Measurements from ENCODE around the gene PFDN4. TPM values are rescaled to one million over a fixed set of nuclear protein-coding genes. Genes with fewer than 3 reads are reported as not detected.

Gene PFDN4
- total and polyA plus RNA-seq, 2 of the 13 experiments (the other 11 are each of a cell fraction or from before 2014, with no cell fraction given): 59.8 to 227 TPM

GRCh38 chr20:54231036-54231435, 23.1 kb downstream of the PFDN4 start (continued):
- TF ChIP-seq ZNF512B (CRISPR knock-in tag; IDR thresholded peaks at IDR 0.05; ENCODE audit: borderline replicate concordance) (no peak), TMF1 (CRISPR knock-in tag; IDR thresholded peaks at IDR 0.05; ENCODE audit: low read depth) (no peak), RXRA (CRISPR knock-in tag; IDR thresholded peaks at IDR 0.05) (no peak), SSRP1 (CRISPR knock-in tag; IDR thresholded peaks at IDR 0.05) (no peak), ZNF550 (CRISPR knock-in tag; IDR thresholded peaks at IDR 0.05; ENCODE audit: borderline replicate concordance) (no peak), HOXA9 (CRISPR knock-in tag; IDR thresholded peaks at IDR 0.05; ENCODE audit: borderline replicate concordance) (no peak), ZNF10 (CRISPR knock-in tag; IDR thresholded peaks at IDR 0.05; ENCODE audit: borderline replicate concordance, low read depth) (no peak)
- TF ChIP-seq, protein P1, sequence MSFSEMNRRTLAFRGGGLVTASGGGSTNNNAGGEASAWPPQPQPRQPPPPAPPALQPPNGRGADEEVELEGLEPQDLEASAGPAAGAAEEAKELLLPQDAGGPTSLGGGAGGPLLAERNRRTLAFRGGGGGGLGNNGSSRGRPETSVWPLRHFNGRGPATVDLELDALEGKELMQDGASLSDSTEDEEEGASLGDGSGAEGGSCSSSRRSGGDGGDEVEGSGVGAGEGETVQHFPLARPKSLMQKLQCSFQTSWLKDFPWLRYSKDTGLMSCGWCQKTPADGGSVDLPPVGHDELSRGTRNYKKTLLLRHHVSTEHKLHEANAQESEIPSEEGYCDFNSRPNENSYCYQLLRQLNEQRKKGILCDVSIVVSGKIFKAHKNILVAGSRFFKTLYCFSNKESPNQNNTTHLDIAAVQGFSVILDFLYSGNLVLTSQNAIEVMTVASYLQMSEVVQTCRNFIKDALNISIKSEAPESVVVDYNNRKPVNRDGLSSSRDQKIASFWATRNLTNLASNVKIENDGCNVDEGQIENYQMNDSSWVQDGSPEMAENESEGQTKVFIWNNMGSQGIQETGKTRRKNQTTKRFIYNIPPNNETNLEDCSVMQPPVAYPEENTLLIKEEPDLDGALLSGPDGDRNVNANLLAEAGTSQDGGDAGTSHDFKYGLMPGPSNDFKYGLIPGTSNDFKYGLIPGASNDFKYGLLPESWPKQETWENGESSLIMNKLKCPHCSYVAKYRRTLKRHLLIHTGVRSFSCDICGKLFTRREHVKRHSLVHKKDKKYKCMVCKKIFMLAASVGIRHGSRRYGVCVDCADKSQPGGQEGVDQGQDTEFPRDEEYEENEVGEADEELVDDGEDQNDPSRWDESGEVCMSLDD (CRISPR knock-in tag; IDR thresholded peaks at IDR 0.05; ENCODE audit: borderline replicate concordance): no peak
- TF ChIP-seq, protein P2, sequence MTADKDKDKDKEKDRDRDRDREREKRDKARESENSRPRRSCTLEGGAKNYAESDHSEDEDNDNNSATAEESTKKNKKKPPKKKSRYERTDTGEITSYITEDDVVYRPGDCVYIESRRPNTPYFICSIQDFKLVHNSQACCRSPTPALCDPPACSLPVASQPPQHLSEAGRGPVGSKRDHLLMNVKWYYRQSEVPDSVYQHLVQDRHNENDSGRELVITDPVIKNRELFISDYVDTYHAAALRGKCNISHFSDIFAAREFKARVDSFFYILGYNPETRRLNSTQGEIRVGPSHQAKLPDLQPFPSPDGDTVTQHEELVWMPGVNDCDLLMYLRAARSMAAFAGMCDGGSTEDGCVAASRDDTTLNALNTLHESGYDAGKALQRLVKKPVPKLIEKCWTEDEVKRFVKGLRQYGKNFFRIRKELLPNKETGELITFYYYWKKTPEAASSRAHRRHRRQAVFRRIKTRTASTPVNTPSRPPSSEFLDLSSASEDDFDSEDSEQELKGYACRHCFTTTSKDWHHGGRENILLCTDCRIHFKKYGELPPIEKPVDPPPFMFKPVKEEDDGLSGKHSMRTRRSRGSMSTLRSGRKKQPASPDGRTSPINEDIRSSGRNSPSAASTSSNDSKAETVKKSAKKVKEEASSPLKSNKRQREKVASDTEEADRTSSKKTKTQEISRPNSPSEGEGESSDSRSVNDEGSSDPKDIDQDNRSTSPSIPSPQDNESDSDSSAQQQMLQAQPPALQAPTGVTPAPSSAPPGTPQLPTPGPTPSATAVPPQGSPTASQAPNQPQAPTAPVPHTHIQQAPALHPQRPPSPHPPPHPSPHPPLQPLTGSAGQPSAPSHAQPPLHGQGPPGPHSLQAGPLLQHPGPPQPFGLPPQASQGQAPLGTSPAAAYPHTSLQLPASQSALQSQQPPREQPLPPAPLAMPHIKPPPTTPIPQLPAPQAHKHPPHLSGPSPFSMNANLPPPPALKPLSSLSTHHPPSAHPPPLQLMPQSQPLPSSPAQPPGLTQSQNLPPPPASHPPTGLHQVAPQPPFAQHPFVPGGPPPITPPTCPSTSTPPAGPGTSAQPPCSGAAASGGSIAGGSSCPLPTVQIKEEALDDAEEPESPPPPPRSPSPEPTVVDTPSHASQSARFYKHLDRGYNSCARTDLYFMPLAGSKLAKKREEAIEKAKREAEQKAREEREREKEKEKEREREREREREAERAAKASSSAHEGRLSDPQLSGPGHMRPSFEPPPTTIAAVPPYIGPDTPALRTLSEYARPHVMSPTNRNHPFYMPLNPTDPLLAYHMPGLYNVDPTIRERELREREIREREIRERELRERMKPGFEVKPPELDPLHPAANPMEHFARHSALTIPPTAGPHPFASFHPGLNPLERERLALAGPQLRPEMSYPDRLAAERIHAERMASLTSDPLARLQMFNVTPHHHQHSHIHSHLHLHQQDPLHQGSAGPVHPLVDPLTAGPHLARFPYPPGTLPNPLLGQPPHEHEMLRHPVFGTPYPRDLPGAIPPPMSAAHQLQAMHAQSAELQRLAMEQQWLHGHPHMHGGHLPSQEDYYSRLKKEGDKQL (CRISPR knock-in tag; IDR thresholded peaks at IDR 0.05; ENCODE audit: low read depth): no peak
- TF ChIP-seq, protein P3, sequence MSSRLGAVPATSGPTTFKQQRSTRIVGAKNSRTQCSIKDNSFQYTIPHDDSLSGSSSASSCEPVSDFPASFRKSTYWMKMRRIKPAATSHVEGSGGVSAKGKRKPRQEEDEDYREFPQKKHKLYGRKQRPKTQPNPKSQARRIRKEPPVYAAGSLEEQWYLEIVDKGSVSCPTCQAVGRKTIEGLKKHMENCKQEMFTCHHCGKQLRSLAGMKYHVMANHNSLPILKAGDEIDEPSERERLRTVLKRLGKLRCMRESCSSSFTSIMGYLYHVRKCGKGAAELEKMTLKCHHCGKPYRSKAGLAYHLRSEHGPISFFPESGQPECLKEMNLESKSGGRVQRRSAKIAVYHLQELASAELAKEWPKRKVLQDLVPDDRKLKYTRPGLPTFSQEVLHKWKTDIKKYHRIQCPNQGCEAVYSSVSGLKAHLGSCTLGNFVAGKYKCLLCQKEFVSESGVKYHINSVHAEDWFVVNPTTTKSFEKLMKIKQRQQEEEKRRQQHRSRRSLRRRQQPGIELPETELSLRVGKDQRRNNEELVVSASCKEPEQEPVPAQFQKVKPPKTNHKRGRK (CRISPR knock-in tag; IDR thresholded peaks at IDR 0.05): no peak
- TF ChIP-seq, protein P4, sequence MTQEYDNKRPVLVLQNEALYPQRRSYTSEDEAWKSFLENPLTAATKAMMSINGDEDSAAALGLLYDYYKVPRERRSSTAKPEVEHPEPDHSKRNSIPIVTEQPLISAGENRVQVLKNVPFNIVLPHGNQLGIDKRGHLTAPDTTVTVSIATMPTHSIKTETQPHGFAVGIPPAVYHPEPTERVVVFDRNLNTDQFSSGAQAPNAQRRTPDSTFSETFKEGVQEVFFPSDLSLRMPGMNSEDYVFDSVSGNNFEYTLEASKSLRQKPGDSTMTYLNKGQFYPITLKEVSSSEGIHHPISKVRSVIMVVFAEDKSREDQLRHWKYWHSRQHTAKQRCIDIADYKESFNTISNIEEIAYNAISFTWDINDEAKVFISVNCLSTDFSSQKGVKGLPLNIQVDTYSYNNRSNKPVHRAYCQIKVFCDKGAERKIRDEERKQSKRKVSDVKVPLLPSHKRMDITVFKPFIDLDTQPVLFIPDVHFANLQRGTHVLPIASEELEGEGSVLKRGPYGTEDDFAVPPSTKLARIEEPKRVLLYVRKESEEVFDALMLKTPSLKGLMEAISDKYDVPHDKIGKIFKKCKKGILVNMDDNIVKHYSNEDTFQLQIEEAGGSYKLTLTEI (CRISPR knock-in tag; conservative IDR thresholded peaks at IDR 0.05): no peak
